Hippocampal formation (tissue), 2 donors: Measurements from ENCODE around the gene SELENBP1.
"Not testable (repeated sequence)": the region's sequence is repeated elsewhere in the genome, so short reads cannot be mapped to it uniquely, and the experiment has no call there.

Source experiments
- DNase-seq, 2 donors: peaks; one replicate each; lab custom pipeline; 2025; lab: John Stamatoyannopoulos, UW

The SELENBP1 gene

GRCh38 chr1:151377150-151377884 is 4.8 kb upstream of the SELENBP1 start:
- no peak for DNase-seq

DNA sequence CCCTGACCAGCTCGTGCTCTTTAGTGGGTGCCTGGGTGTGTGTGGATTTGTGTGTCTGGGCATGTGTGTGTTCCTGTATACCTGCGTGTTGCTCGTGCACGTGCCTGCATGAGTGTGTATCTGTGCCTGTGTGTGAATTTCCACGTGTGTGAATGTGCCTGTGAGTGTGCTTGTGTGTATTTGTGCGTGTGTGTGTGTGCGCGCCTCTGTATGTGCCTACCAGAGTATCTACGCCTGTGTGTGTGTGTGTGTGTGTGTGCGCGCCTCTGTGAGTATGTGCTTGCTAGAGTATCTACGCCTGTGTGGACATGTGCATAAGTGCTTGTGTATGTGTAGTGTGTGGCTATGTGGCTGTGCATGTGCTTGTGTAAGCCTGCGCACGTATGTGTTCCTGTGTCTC is 691 bp upstream of the SELENBP1 start:
- DNase-seq: no peak

- peak; percentile 31 to 57 for DNase-seq
These were observed 991 bp downstream of the SELENBP1 start for GRCh38 chr1:151371370-151372057.

DNA sequence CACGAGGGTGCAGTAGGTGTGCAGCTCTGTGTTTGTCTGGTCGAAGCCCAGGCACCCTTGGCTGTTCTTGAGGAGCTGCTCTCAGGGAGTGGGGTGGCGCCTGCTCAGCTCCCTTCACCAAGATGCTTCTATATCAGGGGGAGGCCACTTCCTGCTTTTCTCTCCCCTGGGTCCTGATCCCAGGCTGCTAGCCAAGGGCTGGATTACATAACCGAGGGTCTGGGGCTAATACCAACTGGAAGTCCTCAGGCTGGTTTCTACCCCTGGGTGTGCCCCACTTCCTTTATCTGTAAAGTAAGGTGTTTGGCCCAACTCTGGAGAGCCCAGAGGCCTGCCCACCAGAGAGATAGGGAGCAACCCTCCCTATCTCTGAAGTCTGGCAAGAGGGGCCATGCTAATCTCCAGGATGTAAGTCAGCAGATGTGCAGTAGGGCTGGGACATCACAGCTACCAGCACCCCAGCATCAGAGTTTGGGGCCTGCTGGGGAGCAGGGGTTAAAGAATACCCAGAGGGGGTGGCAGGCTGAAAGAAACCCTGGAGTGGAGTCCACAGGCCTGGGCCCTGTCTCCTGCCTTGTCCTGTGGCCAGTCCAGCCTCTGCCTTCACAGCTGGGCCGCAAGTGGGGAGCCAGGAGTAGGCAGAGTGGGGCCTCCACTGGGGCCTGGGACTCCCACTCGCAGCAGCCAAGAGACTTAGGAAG is 2.1 kb downstream of the SELENBP1 start:
- DNase-seq: no peak

DNA sequence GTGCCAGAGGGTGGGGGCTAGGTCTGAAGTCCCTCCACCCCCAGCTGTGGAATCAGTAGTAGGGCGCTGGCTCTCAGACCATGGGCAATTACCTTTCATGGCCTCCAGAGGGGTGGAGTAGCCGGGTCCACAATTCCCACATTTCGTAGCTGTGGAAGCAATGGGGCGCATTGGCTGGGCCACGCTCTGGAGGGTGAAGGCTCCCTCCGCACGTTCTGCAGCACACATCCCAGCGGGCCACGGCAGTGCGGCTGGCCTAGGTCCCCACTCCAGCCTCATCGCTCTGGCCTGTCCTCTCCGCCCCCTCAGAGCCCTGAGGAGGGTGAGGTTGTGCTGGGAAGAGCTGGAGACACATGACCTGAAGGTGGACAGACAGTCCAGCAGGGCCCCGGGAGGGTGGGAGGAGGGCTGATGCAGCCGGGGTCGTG is 2.9 kb downstream of the SELENBP1 start:
- no peak for DNase-seq

GRCh38 chr1:151369302-151369610 is 3.2 kb downstream of the SELENBP1 start:
- no peak for DNase-seq

DNA sequence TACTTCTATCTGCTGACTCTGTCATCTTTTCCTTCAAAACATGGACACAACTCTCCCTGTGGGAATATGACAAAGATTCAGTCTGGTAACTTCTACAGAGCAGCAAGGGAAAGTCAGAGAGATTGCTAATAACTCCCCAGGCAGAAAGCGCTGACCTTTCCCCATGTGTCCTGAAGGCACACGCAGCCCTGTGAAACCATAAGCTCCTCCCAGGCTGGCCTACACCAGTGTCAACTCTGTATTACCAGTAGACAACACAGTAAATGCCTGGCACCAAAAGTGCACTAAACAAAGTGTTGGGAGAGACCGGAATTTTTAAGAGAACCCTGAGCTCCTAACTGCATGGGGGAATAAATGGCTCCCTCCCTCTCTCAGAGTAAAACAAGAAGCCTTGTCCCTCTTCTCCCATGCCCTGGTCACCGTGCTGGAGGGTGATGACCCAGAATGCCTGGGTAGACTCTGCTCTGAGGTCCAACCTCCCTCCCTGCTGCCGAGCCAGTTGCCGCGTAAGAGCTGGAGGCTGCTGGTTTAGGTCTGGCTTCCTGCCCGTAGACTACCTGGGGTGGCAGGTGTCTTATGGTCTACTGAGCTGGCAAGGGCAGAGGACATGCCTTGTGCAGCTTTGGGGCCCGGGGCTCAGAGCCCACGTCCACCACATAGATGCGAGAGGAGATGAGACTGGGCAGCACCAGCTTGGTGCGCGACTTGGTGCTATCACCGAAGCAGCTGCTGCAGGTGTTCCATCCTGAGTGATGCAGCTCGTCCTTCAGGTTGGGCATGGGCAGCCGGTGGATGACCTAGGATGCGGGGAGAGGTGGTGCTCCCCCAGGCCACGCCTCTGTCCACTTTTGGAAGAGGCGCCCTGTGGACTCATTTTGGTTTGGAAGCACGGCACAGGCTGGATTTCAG is 3.9 kb downstream of the SELENBP1 start:
- DNase-seq: no peak

GRCh38 chr1:151367658-151368392 is 4.7 kb downstream of the SELENBP1 start:
- DNase-seq: no peak

- DNase-seq: no peak
These were observed 7.5 kb downstream of the SELENBP1 start for GRCh38 chr1:151364996-151365395.

- no peak for DNase-seq
These were observed 10.0 kb downstream of the SELENBP1 start for GRCh38 chr1:151362308-151363155.

DNA sequence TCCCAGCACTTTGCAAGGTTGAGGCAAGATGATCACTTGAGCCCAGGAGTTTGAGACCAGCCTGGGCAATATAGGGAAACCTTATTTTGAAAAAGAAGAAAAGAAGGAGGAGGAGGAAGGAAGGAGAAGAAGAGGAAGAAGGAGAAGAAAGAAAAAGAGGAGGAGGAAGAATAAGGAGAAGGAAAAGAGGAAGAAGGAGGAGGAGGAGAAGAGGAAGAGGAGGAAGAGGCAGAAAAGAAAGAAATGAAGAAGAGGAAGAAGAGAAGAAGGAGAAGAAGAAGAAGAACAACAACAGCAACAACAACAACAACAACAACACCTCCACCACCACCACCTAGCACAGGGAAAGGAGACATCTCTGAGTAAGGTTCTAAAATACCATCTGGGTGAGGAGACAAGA is 10.6 kb downstream of the SELENBP1 start:
- no peak for DNase-seq

GRCh38 chr1:151356696-151357095 is 15.8 kb downstream of the SELENBP1 start:
- DNase-seq: no peak

DNA sequence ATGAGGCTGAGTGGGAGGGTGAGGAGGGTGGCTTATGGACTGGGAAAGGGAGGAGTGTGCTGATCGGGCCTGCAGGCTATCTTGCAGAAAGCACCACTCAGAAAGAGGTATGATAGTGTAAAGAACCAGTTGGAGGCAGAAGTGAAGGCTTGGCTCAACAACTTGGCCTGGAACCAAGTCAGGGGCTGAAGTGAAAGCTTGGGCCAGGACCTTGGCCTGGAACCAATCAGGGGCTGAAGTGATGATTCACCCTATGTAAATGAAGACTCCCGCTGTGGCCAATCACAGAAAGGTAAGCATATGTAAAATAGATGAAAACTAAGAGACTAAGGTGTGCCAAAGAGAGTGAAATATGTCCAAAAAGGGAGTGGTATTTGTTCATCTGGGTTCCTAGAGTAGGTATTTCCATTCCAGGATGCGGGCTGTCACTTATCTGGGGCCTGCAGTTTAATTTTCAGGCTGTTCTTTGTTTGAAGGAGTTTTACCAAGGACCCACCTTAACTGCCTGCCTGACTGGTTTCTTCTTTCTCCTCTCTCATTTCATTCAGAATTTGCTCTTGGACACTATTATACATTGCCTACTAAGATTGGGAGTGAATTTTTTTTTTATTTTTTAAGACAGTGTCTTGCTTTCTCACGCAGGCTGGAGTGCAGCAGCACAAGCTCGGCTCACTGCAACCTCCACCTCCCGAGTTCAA is 20.3 kb downstream of the SELENBP1 start:
- no peak for DNase-seq

GRCh38 chr1:151350323-151350722 is 22.2 kb downstream of the SELENBP1 start:
- not testable (repeated sequence) for DNase-seq

- no peak for DNase-seq
These were observed 24.8 kb downstream of the SELENBP1 start for GRCh38 chr1:151347523-151348246.

DNA sequence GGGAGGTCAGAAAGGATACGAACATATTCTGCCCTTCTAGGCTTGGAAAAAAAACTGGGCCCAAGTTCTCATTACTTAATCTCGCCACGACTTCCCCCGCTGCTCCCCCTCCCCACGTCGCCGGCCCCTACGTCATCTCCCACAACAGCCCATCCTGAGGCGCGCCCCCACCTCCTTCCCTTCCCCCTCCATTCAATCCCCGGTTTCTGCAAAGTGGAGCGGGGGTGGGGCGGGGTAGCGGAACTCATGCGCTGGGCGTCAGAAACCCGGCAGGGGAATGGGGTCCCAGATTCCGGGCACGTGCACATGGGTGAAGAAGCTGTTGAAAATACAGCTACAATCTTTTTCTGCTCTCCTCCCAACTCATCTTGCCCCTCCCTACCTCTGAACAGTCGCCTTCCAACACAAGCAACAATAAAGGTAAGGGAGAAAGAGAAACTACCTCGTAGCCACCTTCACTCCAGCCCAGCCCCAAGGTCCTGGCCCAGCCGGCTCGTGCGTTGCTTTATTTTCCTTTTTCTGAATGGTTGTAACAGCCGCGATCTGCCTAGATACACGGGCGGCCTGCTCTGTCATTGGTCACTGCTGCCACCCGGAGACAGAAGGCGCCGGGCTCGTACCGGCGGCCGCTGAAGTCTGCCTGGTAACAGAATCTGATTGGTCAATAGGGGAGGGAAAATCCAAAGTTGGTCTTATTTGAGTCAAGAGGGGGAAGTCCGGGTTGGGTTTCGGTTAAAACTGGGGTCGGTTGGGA is 25.6 kb downstream of the SELENBP1 start, which contains the start of gene RFX5:
RFX5 (minus strand) TSS at position 484 of the 754 bp plus-strand sequence. CDS start 932 bp downstream, outside the sequence.
- DNase-seq: peak; percentile 90 to 96

DNA sequence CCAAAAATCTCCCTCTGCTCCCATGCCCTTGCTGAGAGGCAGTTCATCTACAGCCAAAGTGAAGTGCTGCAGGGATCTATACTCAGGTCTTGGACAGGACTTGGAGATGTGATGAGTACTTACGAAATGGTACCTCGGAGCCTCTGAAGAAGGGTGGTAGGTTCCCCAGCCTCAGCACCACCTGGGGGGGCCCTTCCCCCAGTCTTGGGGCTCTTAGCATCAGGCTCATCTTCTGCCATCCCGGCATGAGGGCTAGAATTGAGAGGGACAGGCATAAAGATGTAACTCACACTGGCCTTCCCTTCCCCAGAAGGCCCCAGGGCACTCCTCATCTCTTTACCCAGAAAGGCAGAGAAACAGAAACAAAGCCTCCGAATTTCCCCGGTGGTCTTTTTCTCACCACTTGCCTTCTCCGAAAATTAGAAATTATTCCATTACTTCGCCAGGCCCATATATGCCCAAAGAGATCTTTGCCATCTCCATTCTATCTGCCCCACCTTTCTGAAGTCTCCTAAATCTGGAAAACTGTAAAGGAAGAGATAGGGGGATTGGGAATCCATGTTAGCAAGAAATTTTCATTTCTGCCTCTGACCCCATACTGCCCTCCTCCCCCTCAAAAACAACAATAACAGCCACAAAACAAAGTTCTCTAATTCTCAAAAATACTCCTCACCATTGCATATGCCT is 26.3 kb downstream of the SELENBP1 start:
- DNase-seq: no peak

- DNase-seq: no peak
These were observed 28.2 kb downstream of the SELENBP1 start for GRCh38 chr1:151344291-151344690.
